ENCODE measurements around the gene ARHGDIA. TPM values are rescaled to one million over a fixed set of nuclear protein-coding genes. Genes with fewer than 3 reads are reported as not detected.

ARHGDIA gene
- total RNA-seq, 4 donors from 2014 or later, result 189 to 480 (median 323) TPM

- H3K4me3 ChIP-seq, result no peak overlapping the region
- 96% methylated on average over 22 of the region's 24 CpGs; no CpG with 5 or more reads in 1 of the 2 donors for WGBS, 2 donors (ENCODE audit: low coverage in 1 of 2)
- in situ Hi-C loops (cut with MboI; ENCODE audit: low pct_ligation_motif_present in 1 of 4, low pct_unique_long_range_greater_than_20kb in 1 of 4, low sequenced_read_pairs in 3 of 4) (no loop called here), intact Hi-C loops (cut with DNase I; ENCODE audit: low total_unique reads) (no loop called here)
- TF ChIP-seq EP300 (IDR thresholded peaks at IDR 0.05; ENCODE audit: low read depth) (no peak), POLR2AphosphoS5 (IDR thresholded peaks at IDR 0.05) (no peak), CTCF (IDR thresholded peaks at IDR 0.05) (no peak), POLR2A (IDR thresholded peaks at IDR 0.05) (no peak)
- no peaks in the 10 kb centered on the region for H3K9me3 ChIP-seq
- peaks cover 0 to 5% (median 0%) of the 10 kb centered on the region in 4 donors for H3K36me3 ChIP-seq
- H3K27me3 ChIP-seq, result peaks cover 21% of the 10 kb centered on the region
- H3K27ac ChIP-seq, result no peak overlapping the region
- peaks cover 10 to 17% (median 13%) of the 10 kb centered on the region in 4 donors for H3K4me1 ChIP-seq
- no peak for DNase-seq
These were observed 32.9 kb upstream of the ARHGDIA start for GRCh38 chr17:81903896-81904599.

DNA sequence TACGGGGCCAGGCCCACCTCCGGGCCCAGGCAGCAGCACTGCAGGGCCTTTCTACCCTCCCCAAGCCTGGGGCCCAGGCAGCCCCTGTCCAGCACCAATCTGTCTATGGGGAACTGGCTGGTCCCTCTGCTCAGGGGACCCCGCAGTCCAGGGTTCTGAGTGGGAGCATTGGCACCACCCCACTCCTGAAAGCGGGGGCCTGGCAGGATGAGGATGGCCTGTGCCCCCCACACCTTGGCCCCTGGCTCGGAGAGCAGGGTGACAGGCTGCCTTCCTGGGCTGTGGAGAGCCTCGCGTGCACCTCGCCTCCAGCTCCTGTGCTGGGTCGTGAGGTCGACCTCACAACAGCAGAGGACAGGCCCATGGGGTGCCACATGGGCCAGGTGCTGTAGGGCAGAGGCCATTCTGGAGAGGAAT, 32.3 kb upstream of the ARHGDIA start:
- 94% methylated on average over 10 of the region's 10 CpGs; no CpG with 5 or more reads in 1 of the 2 donors for WGBS, 2 donors (ENCODE audit: low coverage in 1 of 2)
- H3K4me1 ChIP-seq, result peaks cover 10 to 17% (median 13%) of the 10 kb centered on the region in 4 donors
- in situ Hi-C loops (cut with MboI; ENCODE audit: low pct_ligation_motif_present in 1 of 4, low pct_unique_long_range_greater_than_20kb in 1 of 4, low sequenced_read_pairs in 3 of 4) (no loop called here), intact Hi-C loops (cut with DNase I; ENCODE audit: low total_unique reads) (no loop called here)
- H3K9me3 ChIP-seq, result no peaks in the 10 kb centered on the region
- no peak for DNase-seq
- peaks cover 21% of the 10 kb centered on the region for H3K27me3 ChIP-seq
- no peak overlapping the region for H3K27ac ChIP-seq
- H3K36me3 ChIP-seq, result peaks cover 0 to 5% (median 0%) of the 10 kb centered on the region in 4 donors
- TF ChIP-seq POLR2A (IDR thresholded peaks at IDR 0.05) (no peak), EP300 (IDR thresholded peaks at IDR 0.05; ENCODE audit: low read depth) (no peak), CTCF (IDR thresholded peaks at IDR 0.05) (no peak), POLR2AphosphoS5 (IDR thresholded peaks at IDR 0.05) (no peak)
- H3K4me3 ChIP-seq, result no peak overlapping the region

GRCh38 chr17:81902653-81903414, 31.7 kb upstream of the ARHGDIA start:
- no peak for DNase-seq
- Histone ChIP-seq H3K9me3 (no peaks in the 10 kb centered on the region), H3K36me3 (peaks cover 0 to 9% (median 0%) of the 10 kb centered on the region in 4 donors), H3K4me1 (peaks cover 10 to 17% (median 13%) of the 10 kb centered on the region in 4 donors), H3K4me3 (peak overlapping the region in 3 of 4 donors; percentile 16 to 41 (median 32)), H3K27me3 (peaks cover 21% of the 10 kb centered on the region), H3K27ac (no peak overlapping the region)
- WGBS, 2 donors (ENCODE audit: low coverage in 1 of 2), result 32% methylated on average over 35 of the region's 47 CpGs; no CpG with 5 or more reads in 1 of the 2 donors
- no peak for TF ChIP-seq POLR2AphosphoS5 (IDR thresholded peaks at IDR 0.05)
- intact Hi-C loops (cut with DNase I; ENCODE audit: low total_unique reads), result no loop called here
- in situ Hi-C loops (cut with MboI; ENCODE audit: low pct_ligation_motif_present in 1 of 4, low pct_unique_long_range_greater_than_20kb in 1 of 4, low sequenced_read_pairs in 3 of 4), result no loop called here

- DNase-seq, result no peak
- WGBS, 2 donors (ENCODE audit: low coverage in 1 of 2), result no CpG with 5 or more reads among the region's 79 CpGs
- peaks cover 10 to 17% (median 13%) of the 10 kb centered on the region in 4 donors for H3K4me1 ChIP-seq
- peaks cover 21% of the 10 kb centered on the region for H3K27me3 ChIP-seq
- in situ Hi-C loops (cut with MboI; ENCODE audit: low pct_ligation_motif_present in 1 of 4, low pct_unique_long_range_greater_than_20kb in 1 of 4, low sequenced_read_pairs in 3 of 4) (no loop called here), intact Hi-C loops (cut with DNase I; ENCODE audit: low total_unique reads) (no loop called here)
- H3K36me3 ChIP-seq, result peaks cover 0 to 16% (median 0%) of the 10 kb centered on the region in 4 donors
- H3K27ac ChIP-seq, result no peak within 1 kb of the TSS
- peak in 1 of 3 donors; percentile 29 for TF ChIP-seq POLR2AphosphoS5 (IDR thresholded peaks at IDR 0.05)
- peak; percentile 10 for TF ChIP-seq POLR2A (IDR thresholded peaks at IDR 0.05)
- no peak for TF ChIP-seq EP300 (IDR thresholded peaks at IDR 0.05; ENCODE audit: low read depth)
- no peak for TF ChIP-seq CTCF (IDR thresholded peaks at IDR 0.05)
- H3K4me3 ChIP-seq, result peak within 1 kb of the TSS in 3 of 4 donors; percentile 16 to 41 (median 32)
- no peaks in the 10 kb centered on the region for H3K9me3 ChIP-seq
These were observed 31.0 kb upstream of the ARHGDIA start, which contains the start of gene NPB for GRCh38 chr17:81902023-81902652. Gene NPB (plus strand): TSS chr17:81902238. CDS start chr17:81902278, 40 bp downstream.
